HG02970 (cell line): ENCODE results near the gene RIOX2.
"Not testable (repeated sequence)": the region's sequence is repeated elsewhere in the genome, so short reads cannot be mapped to it uniquely, and the experiment has no call there.

ENCODE experiments used
- ATAC-seq: cut with Tn5 transposase; IDR thresholded peaks from one replicate; pipeline ENCODE4 v1.9.1; 2021; ENCODE audit warnings: mild to moderate bottlenecking, moderate library complexity, moderate number of reproducible peaks; ENCODE audit not compliant: unreplicated experiment, low FRiP score

Gene RIOX2

DNA sequence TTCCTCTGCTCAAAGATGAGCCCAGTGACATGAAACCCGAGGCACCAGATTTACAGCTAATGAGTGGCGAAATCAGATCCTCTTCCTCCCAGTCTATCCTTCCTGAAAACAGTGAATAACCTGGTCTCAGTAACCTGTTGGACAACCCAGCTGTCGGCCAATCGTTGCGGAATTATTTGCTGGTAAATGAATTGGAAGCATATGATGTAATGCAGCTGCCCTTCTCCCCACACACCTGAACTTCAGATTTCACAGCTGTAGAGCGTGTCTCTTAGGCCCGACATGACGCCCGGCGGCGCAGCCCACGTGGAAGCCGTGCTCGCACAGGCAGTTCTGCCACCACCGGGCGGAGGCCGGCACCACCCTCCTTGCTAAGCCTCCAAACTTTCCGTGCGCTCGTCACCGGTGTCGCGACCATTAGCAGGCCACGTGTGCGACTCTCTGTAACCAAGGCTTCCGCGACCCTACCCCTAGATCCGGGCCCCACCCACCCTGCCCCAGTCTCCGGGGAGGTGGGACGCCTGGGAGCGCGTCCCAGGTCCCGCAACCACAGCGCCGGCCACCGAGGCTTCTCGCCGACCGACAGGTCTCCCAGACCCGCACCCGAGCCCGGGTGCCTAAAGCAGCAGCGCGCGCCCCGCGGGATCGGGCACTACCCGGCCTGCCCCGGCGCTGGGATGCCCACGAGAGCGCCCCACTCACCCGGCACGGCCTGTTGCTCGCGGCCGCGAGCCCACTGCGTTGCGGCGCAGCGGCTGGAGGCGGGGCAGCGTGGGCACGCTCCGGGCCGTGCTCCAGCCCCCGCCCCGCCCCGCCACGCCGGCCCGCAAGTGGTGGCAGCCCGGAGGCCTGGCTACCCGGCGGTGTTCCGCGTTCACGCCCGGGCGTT is at the start of gene RIOX2:
TSS of gene RIOX2 (minus strand) at position 753 of the 889 bp plus-strand sequence. CDS start 4,838 bp downstream, outside the sequence.
- peak; percentile 90 for ATAC-seq

DNA sequence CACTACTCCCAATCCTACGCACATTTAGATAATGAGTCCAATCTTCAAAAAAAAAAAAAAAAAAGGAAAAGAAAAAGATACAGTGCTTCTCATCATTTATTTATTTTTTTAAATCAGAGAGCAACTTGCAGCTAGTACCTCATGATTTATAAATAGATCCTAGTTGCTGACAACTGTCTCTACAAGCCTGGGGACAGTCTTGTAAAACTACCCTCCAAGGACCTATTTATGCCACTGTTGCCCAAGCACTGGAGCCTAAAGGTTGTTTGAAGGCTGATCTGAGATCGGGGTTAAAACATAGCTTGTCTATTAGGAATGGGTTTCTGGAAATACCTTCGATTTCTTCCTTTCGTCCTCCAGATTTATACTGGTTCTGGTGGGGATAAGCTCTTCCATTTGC is 48.2 kb upstream of the RIOX2 start:
- no peak for ATAC-seq

DNA sequence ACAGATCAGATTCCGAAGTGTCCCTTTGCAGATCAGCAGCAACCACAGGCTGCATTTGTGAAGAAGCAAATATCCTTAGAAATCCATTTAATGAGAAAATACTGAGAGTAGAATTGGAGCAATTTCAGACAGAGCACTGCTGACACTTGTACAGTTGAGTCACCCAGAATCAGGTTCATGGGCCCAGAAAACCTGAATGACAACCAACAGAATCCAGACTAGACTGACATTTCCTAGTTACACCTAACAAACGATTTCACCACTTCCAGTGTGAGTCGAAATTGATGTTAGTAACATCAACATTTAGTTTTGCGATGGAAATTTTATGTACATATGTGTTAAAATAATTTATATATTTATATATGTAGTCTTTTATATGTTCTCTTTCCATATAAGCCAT is 46.1 kb upstream of the RIOX2 start:
- no peak for ATAC-seq

DNA sequence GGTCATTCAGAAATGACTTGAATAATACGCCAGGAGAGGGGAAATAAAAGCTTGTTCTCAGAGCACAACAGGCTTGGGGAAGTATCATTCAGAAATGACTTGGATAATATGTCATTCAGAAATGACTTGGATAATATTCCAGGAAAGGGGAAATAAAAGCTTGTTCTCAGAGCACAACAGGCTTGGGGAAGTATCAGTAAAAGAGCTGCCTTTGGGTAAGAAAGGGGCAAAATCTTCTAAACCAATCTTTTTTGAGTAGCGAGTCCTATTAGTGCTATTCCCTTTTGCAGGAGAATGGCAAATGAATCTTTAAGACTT is 42.0 kb upstream of the RIOX2 start:
- no peak for ATAC-seq

DNA sequence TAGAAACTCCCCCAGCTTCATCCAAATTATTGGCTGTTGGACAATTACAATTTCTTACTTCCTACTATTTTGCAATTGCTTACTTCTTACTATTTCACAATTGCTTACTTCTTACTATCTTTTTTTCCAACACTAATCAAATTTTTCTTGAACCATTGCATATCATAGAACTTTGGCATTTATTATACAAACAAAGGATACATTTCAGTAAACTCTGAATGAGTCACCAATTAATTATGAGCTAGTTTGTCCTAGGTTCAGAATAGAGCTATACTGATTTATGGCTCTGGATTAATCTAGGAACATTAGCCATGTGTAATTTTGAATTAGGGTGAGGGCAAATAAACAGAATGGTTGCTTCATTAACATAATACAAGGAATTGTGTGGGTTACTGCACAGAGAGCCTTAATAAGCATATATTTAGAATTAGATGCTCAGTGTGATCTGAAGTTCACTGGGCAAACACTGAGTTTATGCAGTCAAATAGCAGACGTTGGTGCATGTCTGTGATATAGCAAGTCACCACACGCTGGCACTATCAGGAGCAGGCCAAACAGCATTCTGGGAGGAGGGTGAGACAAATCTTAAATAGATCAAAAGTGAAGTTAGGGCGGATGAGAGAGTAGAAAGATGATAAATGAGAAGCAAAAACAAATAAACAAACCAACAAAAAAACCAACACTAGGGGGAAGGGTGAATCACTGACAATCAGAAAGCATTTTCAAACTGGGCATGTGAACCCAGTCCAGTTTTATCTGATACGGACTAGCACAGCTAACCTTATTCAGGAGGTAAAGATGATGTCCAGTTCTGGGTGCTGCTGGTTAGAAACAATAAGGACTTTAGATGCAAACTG is 41.4 kb upstream of the RIOX2 start:
- no peak for ATAC-seq

DNA sequence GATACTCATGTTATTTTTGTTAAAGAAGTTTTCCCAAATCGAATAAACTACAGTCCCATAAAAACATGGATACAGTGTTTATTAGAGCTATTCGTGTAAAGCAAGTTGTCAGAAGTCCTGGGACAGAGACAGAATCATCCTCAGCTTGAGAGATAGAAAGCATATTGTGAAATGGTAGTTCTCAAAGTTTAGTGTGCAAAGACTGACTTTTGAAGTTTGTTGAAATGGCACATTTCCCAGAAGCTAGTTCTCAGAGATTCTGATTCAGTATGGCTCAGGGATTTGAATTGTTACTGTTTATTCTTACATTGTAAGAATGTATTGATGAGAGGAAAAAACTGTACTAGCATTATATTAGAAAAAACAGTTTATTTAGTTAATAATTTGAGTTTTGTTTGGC is 40.7 kb upstream of the RIOX2 start:
- ATAC-seq: no peak

DNA sequence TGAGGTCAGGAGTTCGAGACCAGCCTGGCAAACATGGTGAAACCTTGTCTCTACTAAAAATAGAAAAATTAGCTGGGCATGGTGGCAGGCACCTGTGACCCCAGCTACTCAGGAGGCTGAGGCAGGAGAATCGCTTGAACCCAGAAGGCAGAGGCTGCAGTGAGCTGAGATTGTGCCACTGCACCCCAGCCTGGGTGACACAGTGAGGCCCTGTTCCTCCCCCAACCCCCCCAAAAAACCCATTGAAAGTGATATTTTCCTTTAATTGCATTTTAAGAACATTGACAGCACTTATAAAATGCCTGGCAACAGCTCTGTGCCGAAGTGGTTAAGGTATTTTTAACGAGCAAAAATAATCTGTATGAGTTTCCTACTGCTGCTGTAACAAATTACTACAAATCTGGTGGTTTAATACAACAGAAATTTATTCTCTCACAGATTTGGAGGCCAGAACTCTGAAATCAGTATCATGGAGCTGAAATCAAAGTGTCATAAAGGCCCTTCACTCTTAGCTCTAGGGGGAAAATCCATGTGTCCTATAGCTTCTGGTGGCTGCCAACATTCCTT is 38.7 kb upstream of the RIOX2 start:
- not testable (repeated sequence) for ATAC-seq

DNA sequence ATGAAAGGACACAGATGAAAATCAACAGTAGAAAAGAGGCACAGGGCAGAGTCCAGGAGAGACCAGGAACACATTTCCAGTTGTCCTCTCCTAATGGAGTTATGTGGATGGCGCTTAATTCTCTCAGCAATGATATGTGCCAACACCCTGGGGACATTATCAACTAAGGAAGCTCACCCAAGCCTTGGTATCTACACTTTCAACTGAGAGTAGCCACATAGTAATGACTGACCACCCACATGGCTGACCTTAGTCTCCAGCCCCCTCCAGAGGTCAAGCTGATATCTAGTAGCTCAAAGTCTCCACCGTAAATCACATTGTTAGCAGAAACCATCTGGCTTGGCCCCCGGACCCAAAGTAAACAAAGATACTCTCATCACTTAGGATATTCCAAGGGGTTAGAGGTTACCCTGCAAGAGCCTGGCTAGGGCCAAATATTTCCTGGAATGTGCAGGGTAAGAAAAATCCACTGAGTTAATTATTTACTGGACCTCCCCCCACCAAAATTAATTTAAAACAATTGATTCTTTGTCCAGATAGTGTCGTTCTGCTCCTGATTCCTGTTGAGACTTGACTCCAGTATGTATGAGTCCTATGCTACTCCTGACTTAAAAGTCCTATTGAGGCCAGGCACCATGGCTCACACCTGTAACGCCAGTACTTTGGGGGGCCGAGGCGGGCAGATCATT is 38.1 kb upstream of the RIOX2 start:
- ATAC-seq: no peak

DNA sequence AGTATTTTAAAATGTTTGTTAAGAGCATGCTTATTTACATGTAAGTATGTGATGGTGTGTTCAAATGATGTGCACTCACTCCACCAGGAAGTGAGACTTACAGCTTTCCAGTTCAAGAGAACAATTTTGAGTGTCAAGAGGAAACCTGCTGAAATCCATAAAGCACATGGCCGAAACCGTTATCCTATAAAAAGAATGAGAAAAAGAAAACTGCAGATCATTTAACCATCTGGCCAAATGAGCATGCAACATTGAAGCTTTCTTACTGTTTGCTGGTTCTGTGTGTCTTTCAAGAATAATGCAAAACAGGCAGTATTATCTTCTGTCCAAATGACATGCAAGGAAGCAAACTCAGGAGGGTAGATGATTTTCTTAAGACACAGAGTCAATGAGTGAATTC is 36.6 kb upstream of the RIOX2 start:
- no peak for ATAC-seq

DNA sequence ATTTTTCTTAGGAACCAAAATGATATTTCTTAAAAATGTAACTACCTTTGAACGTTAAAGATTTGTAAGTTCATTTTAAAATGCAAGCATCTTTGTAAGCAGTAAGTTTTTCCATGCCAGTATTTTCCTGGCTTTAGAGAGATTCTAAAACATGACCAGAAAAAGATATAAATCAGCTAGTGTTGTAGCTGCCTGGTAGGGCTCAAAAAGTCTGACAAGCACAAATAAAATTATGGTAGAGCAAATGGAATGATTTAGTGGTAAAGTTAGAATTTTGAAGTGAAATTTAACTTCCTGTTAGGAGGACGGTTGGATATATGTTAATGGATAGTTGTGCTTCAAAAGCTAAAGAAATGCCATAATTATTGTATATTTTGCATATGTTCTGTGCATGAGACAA is 33.2 kb upstream of the RIOX2 start:
- ATAC-seq: no peak

DNA sequence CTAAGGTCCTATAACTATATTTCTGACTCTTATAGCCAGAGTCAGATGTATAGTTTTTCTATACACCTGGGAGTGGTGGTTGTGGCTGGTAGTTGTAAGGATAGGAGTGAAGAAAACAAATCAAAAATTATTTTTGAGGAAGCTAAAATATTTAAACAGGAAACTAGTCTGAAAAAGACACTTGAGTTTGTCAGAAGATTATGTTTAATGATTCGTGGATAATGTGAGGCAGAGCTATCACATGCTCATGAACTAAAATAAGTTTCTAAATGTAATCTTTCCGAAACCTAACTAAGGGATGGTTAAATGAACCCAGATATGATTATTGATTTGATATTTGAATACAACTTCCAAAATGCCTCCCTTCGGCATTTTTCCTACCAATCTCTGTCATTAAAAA is 32.5 kb upstream of the RIOX2 start:
- no peak for ATAC-seq

DNA sequence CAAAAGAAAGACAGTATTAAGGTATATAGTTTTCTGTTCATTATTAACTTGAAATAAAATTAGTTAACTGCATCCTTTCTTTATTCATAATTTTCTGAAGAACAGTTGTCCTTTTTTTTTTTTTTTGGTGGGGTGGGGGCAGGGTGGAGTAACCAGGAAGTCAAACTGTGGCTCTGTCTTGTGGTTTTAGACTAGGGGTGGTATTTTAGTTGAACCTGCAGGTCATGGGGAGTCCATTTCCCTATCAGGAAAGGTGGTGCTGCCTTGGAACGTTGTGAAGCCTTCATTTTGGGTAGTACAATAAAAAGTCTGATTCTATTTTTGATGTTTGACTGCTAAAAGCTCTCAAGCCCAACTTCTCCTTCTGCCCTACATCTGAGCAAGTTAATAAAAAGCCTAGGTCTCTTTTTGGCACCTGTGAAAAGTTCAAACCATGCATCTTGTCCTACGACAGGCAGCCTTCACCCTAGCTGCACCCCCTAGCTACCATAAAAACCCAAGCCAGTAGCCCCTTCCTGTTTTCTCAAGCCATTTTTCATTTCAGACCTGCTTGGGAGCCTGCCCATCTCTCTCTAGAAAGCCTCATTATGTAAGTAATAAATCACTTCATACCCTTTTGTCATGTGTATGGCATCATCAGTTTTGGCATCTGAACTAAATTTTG is 31.2 kb upstream of the RIOX2 start:
- no peak for ATAC-seq

DNA sequence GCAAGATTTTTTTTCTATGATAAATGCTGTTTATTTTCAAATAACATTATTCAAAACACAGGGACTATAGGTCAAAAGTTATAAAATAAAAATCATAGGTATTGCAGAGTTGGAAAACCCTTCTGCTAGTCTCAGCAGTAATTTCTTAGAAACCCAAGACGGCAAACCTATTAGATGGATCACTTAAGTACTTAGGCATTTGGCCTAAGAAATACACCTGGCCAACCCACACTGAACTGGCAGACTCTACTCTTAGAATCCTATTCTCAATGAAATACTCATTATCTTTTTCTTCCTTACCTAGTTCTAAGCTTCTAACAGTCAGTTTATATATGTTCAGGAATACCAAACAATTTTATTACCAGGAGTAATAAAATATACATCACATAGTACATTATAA is 30.5 kb upstream of the RIOX2 start:
- ATAC-seq: no peak

DNA sequence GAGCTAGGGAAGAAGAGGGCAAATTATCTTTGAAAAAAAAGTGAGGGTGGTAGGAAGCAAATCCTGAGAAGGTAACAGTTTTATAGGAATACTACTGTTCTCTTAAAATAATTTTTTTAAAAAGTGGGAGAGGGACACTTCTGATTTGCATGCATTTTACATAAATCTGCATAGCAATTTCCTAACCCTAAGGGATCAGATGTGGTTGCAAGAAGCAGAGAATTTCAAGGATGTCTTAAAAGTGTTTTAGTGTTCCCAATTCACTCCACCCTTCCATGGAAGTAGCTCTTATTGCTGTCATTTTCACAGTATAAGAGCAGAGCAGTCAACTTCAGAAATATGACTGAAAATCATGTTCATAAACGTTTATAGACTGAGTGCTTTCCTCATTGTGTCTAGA is 27.8 kb upstream of the RIOX2 start:
- no peak for ATAC-seq

DNA sequence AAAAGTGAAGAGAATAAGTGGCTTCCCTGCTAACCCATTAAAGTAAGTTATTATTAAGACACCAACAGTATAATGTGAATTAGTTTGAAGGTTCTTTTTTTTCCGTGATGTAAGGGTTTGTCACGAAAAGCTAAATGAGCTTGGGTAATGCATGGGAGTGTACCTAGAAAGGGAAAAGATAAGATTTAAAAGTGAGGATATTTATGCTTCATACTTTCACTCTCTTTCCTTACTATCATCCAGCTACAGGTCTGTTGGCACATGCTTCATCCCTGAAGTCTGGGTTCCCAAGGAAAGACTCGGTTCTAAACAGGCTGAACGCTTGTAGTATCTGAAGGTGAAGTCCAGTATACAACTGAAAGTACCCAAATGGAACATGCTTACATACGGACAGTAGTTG is 26.9 kb upstream of the RIOX2 start:
- no peak for ATAC-seq

DNA sequence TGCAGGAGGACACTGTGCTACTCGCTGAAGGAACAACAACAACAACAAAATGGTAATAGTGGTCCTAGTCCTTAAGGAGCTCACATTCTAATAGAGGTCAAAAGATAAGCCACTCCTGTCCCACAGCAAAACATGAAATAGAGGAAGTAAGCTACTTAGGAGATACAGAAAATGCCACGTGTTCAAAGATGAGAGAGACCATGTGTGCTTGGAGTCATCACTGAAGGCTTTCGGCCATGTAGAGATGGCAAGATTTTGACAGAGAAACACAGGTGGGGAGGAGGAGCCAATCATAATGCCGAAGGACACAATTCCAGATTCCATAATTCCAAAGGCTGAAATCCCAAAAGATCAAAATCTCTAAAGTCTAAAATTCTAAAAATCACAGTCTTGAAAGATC is 24.8 kb upstream of the RIOX2 start:
- ATAC-seq: no peak

DNA sequence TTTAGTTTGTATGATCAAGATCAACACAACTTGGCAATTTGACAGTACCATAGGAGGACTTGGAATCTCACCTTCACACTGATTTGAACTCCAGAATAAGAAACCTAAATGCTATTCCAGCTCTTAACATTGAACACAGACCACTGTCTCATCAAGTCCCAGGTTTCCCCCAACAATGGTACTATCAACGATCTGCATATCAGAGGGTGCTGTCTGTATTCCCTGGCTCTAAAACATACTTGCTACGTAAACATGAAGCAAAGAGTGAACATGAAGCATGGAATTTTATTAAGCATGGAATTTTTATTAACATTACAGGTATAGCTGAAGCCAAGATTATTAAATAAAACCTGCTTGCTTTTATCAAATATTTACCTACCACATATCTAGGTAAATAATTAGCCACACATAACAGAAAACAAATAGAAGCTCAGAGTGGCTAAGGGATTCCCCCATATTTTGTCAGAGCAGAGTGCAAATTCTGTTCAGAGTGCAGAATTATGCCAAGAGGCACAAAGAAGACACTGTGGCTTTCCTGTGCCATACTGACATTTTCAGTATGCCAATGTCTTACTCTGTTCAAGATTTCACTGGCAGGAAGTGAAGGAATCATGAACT is 22.2 kb upstream of the RIOX2 start:
- no peak for ATAC-seq

DNA sequence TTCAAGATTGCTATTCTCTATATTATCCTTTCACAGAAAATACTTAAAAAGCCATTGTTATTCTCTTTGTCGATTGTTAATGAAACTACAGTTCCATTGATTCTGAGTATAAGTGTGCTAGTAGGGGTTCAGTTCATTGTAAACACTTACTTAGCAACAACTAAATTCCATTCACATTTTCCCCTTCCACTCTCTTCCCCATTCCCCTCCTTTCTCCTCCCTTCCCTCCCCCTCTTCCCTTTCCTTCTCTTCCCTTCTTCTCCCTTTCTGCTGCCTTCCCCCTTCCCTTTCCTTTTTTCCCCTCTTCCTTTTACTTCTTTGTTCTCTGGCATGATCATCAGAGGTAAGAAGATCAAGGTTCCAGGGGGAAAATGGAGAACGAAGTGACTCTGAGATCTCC is 21.3 kb upstream of the RIOX2 start:
- no peak for ATAC-seq

DNA sequence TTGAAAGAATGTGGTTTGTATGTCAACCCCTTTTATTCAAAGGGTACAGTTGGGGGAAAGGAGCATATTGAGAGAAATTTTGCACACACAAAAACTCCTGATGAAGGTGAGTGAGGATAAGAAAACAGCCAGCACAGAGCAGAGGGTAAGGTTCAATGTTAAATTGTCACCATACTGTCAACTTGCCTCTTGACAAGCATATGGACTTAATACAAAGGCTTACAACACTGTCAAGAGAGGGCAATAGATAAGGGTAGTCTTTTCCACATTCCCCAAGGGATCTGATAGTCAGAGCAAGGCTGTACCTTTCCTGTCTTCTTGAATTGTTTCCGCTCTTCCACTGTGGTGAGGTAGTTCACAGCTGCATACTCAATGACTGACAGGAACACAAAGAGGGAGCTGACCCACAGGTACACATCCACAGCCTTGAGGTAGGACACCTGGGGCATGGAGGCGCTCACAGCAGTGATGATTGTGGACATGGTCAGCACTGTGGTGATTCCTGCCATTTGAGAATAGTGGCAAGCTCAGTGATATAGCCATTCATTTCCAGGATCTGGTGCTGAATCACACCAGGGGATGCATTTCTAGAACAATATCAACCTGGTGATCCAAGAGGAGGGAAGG is 20.4 kb upstream of the RIOX2 start:
- no peak for ATAC-seq
